Endothelial cell of umbilical vein (primary cell): ENCODE data around the gene ZNF764. TPM values are rescaled to one million over a fixed set of nuclear protein-coding genes. Genes with fewer than 3 reads are reported as not detected.

Experiments used
- BruUV-seq: library from RNA; stranded (reverse); fragments of 400-500 nt; replicated peaks from 2 replicates; lab custom pipeline; 2021; lab: Mats Ljungman, UMichigan
- CTCF ChIA-PET: fragments of 300-600, 350-600 bp; sonication (Branson Sonifier 250); formaldehyde crosslinking; loops from one replicate; lab custom pipeline; 2021; ENCODE audit warnings: antibody characterized with exemption, inconsistent platforms; lab: Charles Lee
- POLR2A ChIA-PET: fragments of 300-600, 350-600 bp; sonication (Branson Sonifier 250); formaldehyde crosslinking; loops from one replicate; lab custom pipeline; 2021; ENCODE audit warnings: antibody characterized with exemption, inconsistent platforms; lab: Charles Lee
- DNase-seq: peaks from one replicate; pipeline ENCODE4 v3.0.0-alpha.2; 2011; ENCODE audit warnings: low read depth, low spot score
- FAIRE-seq: peaks from 2 replicates; lab custom pipeline; 2011; peaks lifted over from hg19 to GRCh38; lab: Jason Lieb, UNC
- H2AFZ ChIP-seq: 2 replicates; pipeline ENCODE4 v1.6.0; 2012; ENCODE audit warnings: low read depth, low read length, control low read depth, inconsistent platforms
- H3K27ac ChIP-seq: 2 replicates; pipeline ENCODE4 v1.5.1; 2011; ENCODE audit warnings: low read depth, mild to moderate bottlenecking, control low read depth, low read length, moderate library complexity; ENCODE audit not compliant: insufficient read depth
- H3K27me3 ChIP-seq, 2 experiments: 2 replicates each; pipeline versions ENCODE4 v1.6.0 to v1.6.1; 2011; ENCODE audit warnings: low read length in 2 of 2, mixed read lengths in 1 of 2; ENCODE audit not compliant: control insufficient read depth in 2 of 2, insufficient read depth in 2 of 2
- H3K36me3 ChIP-seq, 2 experiments: 2 replicates in 1 of 2; 3 replicates in 1 of 2; pipeline ENCODE4 v1.5.1; 2011; ENCODE audit warnings: low read length in 2 of 2, mild to moderate bottlenecking in 1 of 2, moderate library complexity in 1 of 2; ENCODE audit not compliant: control insufficient read depth in 2 of 2, insufficient read depth in 2 of 2; ENCODE audit errors: extremely low read depth in 1 of 2
- H3K4me1 ChIP-seq: 3 replicates; pipeline ENCODE4 v1.5.1; 2011; ENCODE audit warnings: mild to moderate bottlenecking, low read length; ENCODE audit not compliant: control insufficient read depth, insufficient read depth; ENCODE audit errors: extremely low read depth
- H3K4me2 ChIP-seq: 2 replicates; pipeline ENCODE4 v1.6.1; 2011; ENCODE audit warnings: low read length, control low read depth, mixed read lengths; ENCODE audit not compliant: insufficient read depth
- H3K4me3 ChIP-seq, 3 experiments: fragments of 200-600 bp in 1 of 3; sonication (generic), shearing (Covaris generic) in 1 of 3; replicated peaks in 1 of 3; 2 replicates each; pipeline ENCODE4 v1.5.1; 2011 to 2016; ENCODE audit warnings: control low read depth in 3 of 3, low read length in 3 of 3, mild to moderate bottlenecking in 2 of 3, inconsistent platforms in 1 of 3, low read depth in 1 of 3, moderate library complexity in 1 of 3; ENCODE audit not compliant: insufficient read depth in 1 of 3
- H3K79me2 ChIP-seq: 2 replicates; pipeline ENCODE4 v1.6.0; 2012; ENCODE audit warnings: low read length, inconsistent platforms; ENCODE audit not compliant: control insufficient read depth, insufficient read depth
- H3K9ac ChIP-seq: replicated peaks from 2 replicates; pipeline ENCODE3; 2011; ENCODE audit warnings: low read length, control low read depth; ENCODE audit not compliant: insufficient read depth; ENCODE audit errors: extremely low read depth
- H3K9me1 ChIP-seq: replicated peaks from 3 replicates; pipeline ENCODE4 v1.6.0; 2011; ENCODE audit warnings: mild to moderate bottlenecking, low read length; ENCODE audit not compliant: control insufficient read depth, insufficient read depth; ENCODE audit errors: extremely low read depth
- H3K9me3 ChIP-seq: replicated peaks from 2 replicates; pipeline ENCODE4 v1.5.1; 2012; ENCODE audit warnings: low read length, inconsistent platforms; ENCODE audit not compliant: control insufficient read depth, insufficient read depth
- H4K20me1 ChIP-seq: replicated peaks from 2 replicates; pipeline ENCODE3; 2011; ENCODE audit warnings: mild to moderate bottlenecking, low read length; ENCODE audit not compliant: control insufficient read depth, insufficient read depth; ENCODE audit errors: extremely low read depth
- CTCF ChIP-seq, 2 donors: IDR thresholded peaks; 1 replicate in 1 of 2; 2 replicates in 1 of 2; pipeline ENCODE4 v1.5.1; 2011; ENCODE audit warnings: low read length in 2 of 2, mild to moderate bottlenecking in 2 of 2, moderate library complexity in 2 of 2, control low read depth in 1 of 2, inconsistent platforms in 1 of 2, low read depth in 1 of 2; ENCODE audit not compliant: insufficient read depth in 1 of 2; ENCODE audit errors: extremely low read depth in 1 of 2
- EZH2 ChIP-seq: IDR thresholded peaks from 2 replicates; pipeline ENCODE4 v1.6.1; 2012; ENCODE audit warnings: borderline replicate concordance, low read depth, mild to moderate bottlenecking, moderate library complexity, low read length, inconsistent platforms; ENCODE audit not compliant: severe bottlenecking
- FOS ChIP-seq: IDR thresholded peaks from 2 replicates; pipeline ENCODE4 v1.6.1; 2011; ENCODE audit warnings: mild to moderate bottlenecking, low read length, moderate library complexity, borderline replicate concordance; ENCODE audit not compliant: insufficient read depth
- GATA2 ChIP-seq: IDR thresholded peaks from 2 replicates; pipeline ENCODE4 v1.7.0; 2011; ENCODE audit warnings: low read depth, mild to moderate bottlenecking, moderate library complexity, mixed read lengths, low read length; ENCODE audit not compliant: insufficient read length, insufficient read depth
- JUN ChIP-seq: IDR thresholded peaks from 2 replicates; pipeline ENCODE4 v1.6.1; 2011; ENCODE audit warnings: borderline replicate concordance, low read depth; ENCODE audit not compliant: insufficient read length, insufficient read depth
- MAX ChIP-seq: IDR thresholded peaks from 2 replicates; pipeline ENCODE4 v1.6.1; 2011; ENCODE audit not compliant: insufficient read depth, insufficient read length
- MYC ChIP-seq: IDR thresholded peaks from one replicate; pipeline ENCODE4 v1.6.1; 2011; ENCODE audit warnings: mild to moderate bottlenecking, low read depth, low read length
- POLR2A ChIP-seq: IDR thresholded peaks from 2 replicates; pipeline ENCODE4 v1.6.1; 2012; ENCODE audit warnings: low read depth, mild to moderate bottlenecking, control low read depth, low read length
- POLR2AphosphoS5 ChIP-seq: IDR thresholded peaks from 2 replicates; pipeline ENCODE4 v1.6.1; 2012; ENCODE audit warnings: low read depth, mild to moderate bottlenecking, control low read depth, low read length, moderate library complexity; ENCODE audit not compliant: insufficient read depth
- dilution Hi-C: fragments of 300-500 bp; cut with MboI; formaldehyde crosslinking; loops from one replicate; pipeline ENCODE4 v1.15.0; 2019; ENCODE audit warnings: low sequenced_read_pairs; ENCODE audit not compliant: extremely low pct_ligation_motif_present
- intact Hi-C: fragments of 100-400 bp; cut with micrococcal nuclease; formaldehyde crosslinking; loops from one replicate; pipeline ENCODE4 v1.10.0; 2022
- polyA plus RNA-seq, 4 experiments: library from polyadenylated mRNA; depleted of rRNA in 3 of 4; stranded (reverse) in 3 of 4; unstranded in 1 of 4; fragments of >200 nt; gene quantifications; 2 replicates each; pipeline versions ENCODE4 v1.2.1 to v1.2.3, GENCODE V29; 2011 to 2012; ENCODE audit warnings: missing spikeins in 1 of 4
- total RNA-seq: library from RNA; stranded (reverse); gene quantifications from 2 replicates; pipeline ENCODE4 v1.2.3, GENCODE V29; 2021

Gene ZNF764
- total and polyA plus RNA-seq, 2 donors (not counting 3 experiments of a cell fraction or from before 2014, with no cell fraction given) = 5.0 to 12.1 TPM

GRCh38 chr16:30600929-30601328 is 42.8 kb upstream of the ZNF764 start:
- Histone ChIP-seq H4K20me1 (no peaks in the 10 kb centered on the region), H3K9me3 (no peaks in the 10 kb centered on the region), H2AFZ (no peak overlapping the region), H3K9me1 (no peaks in the 10 kb centered on the region), H3K27me3 (no peaks in the 10 kb centered on the region), H3K4me3 (no peak overlapping the region), H3K36me3 (peaks cover 0 to 18% of the 10 kb centered on the region in 2 experiments), H3K9ac (no peak overlapping the region), H3K27ac (no peak overlapping the region), H3K79me2 (no peaks in the 10 kb centered on the region), H3K4me2 (no peak overlapping the region), H3K4me1 (no peaks in the 10 kb centered on the region)
- dilution Hi-C loops = no loop called here
- DNase-seq = no peak
- ChIA-PET CTCF (interaction anchor here (1.2 to 2.9 kb wide), 3 partner anchors 14 to 171 kb away, joined by 6 to 15 read pairs (median 7); partner anchors contain the start of gene DCTPP1), POLR2A (no interaction called here)
- TF ChIP-seq FOS (no peak), GATA2 (no peak), MYC (no peak), JUN (no peak), POLR2A (no peak), EZH2 (no peak), POLR2AphosphoS5 (no peak), MAX (no peak), CTCF (IDR thresholded peaks at IDR 0.05; ENCODE audit: extremely low read depth in 1 of 2, insufficient read depth in 1 of 2, low read depth in 1 of 2, low read length in 2 of 2) (no peak)
- intact Hi-C loops = no loop called here
- FAIRE-seq = no peak
- BruUV-seq = no TSS peak
